ENCODE data around the gene SPATA3. TPM values are rescaled to one million over a fixed set of nuclear protein-coding genes. Genes with fewer than 3 reads are reported as not detected.

The SPATA3 gene
- total and polyA plus RNA-seq, 2 of the 8 experiments (the other 6 are each of a cell fraction or from before 2014, with no cell fraction given): not detected

DNA sequence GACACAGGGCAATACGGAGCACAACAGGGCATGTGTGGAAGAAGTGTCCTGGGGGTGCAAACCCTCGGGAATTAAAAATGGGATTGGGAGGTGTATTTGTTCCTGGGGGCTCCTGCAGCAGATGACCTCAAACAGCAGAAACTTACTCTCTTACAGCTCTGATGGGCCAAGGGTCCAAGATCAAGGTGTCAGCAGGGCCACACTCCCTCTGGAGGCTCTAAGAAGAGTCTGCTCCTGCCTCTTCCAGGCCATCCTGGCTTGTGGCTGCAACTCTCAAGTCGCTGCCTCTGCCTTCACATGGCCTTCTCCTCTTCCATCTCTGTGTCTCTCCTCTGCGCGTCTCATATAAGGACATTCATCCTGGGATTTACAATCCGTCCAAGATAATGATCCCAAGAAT lies 12.4 kb upstream of the SPATA3 start:
- Histone ChIP-seq H2BK120ac (replicated peaks; ENCODE audit: low read depth, low read length) (no peak overlapping the region), H3K14ac (ENCODE audit: insufficient read length) (no peak overlapping the region), H3K9me3 (ENCODE audit: insufficient read depth in 2 of 2, low read depth in 1 of 2, low read length in 1 of 2) (no peaks in the 10 kb centered on the region), H3K79me2 (ENCODE audit: control insufficient read depth in 1 of 2, insufficient read depth in 2 of 2, low read length in 2 of 2) (no peaks in the 10 kb centered on the region), H3K27ac (ENCODE audit: low read depth, low read length) (no peak overlapping the region), H2AFZ (ENCODE audit: low read length) (no peak overlapping the region), H3K4me2 (ENCODE audit: insufficient read depth in 1 of 2, low read depth in 2 of 2, low read length in 2 of 2) (no peak overlapping the region), H2BK5ac (ENCODE audit: low read depth, low read length) (peak overlapping the region; percentile 77; the same call in 1 of the 2 replicates), H3K4ac (replicated peaks; ENCODE audit: insufficient read length, low read depth, low read length) (no peak overlapping the region), H2BK12ac (ENCODE audit: low read depth, low read length) (peak overlapping the region; percentile 43; the same call in 1 of the 2 replicates), H3K4me1 (replicated peaks in 1 of 4; ENCODE audit: control insufficient read depth in 3 of 4, insufficient read depth in 4 of 4, low read length in 3 of 4) (peaks cover 0 to 11% (median 5%) of the 10 kb centered on the region in 4 experiments; a peak in 6 of 7 replicates), H3K36me3 (ENCODE audit: control insufficient read depth in 2 of 4, insufficient read depth in 4 of 4, low read length in 3 of 4) (no peaks in the 10 kb centered on the region), H3K56ac (replicated peaks; ENCODE audit: insufficient read length, low read depth, low read length) (no peak overlapping the region), H4K8ac (ENCODE audit: extremely low read depth, insufficient read depth, low read length) (no peak overlapping the region), H2AK5ac (ENCODE audit: low read depth, low read length) (peak overlapping the region; percentile 17; the same call in 1 of the 2 replicates), H3K27me3 (replicated peaks in 1 of 4; ENCODE audit: control insufficient read depth in 3 of 4, extremely low read depth in 1 of 4, insufficient read depth in 3 of 4, low read length in 3 of 4) (peaks cover 0 to 4% (median 2%) of the 10 kb centered on the region in 4 experiments; a peak in 3 of 7 replicates), H3K23me2 (ENCODE audit: low read depth, low read length) (no peaks in the 10 kb centered on the region; the same call in 1 of the 2 replicates), H3K18ac (ENCODE audit: extremely low read depth, low read length) (peak overlapping the region; percentile 60; the same call in 1 of the 2 replicates), H3K79me1 (ENCODE audit: low read depth, low read length) (no peaks in the 10 kb centered on the region), H4K5ac (ENCODE audit: insufficient read length, low read depth, low read length) (no peak overlapping the region), H3K9ac (replicated peaks in 1 of 4; ENCODE audit: extremely low read depth in 1 of 4, low read depth in 3 of 4, low read length in 3 of 4) (no peak overlapping the region), H3K4me3 (ENCODE audit: extremely low read depth in 1 of 4, insufficient read depth in 2 of 4, low read depth in 3 of 4, low read length in 4 of 4) (no peak overlapping the region), H4K20me1 (replicated peaks in 1 of 2; ENCODE audit: control insufficient read depth in 1 of 2, insufficient read depth in 2 of 2, low read length in 2 of 2) (no peaks in the 10 kb centered on the region), H3K23ac (ENCODE audit: insufficient read length) (no peak overlapping the region), H2BK15ac (ENCODE audit: low read length) (no peak overlapping the region), H2BK20ac (ENCODE audit: low read length) (0 out of 2 replicates have a peak overlapping the region, but pooled peaks have one; percentile 2), H4K91ac (replicated peaks; ENCODE audit: insufficient read length, low read length) (no peak overlapping the region)
- WGBS, 2 experiments (ENCODE audit: extremely low coverage in 1 of 2, insufficient coverage in 1 of 2, insufficient read length in 1 of 2, insufficient replicate concordance in 2 of 2, low coverage in 1 of 2, low lambda C conversion rate in 2 of 2, missing lambda C conversion rate in 1 of 2): 96% methylated on average over 6 of the region's 6 CpGs; no CpG with 5 or more reads in 1 of the 2 experiments
- no peak for DNase-seq (ENCODE audit: low read depth in 1 of 2, low spot score in 2 of 2)
- ChIA-PET POLR2A (ENCODE audit: partially characterized antibody) (interaction anchor here (0.8 to 2.9 kb wide), 4 partner anchors 28 to 119 kb away, joined by 3 to 13 read pairs (median 5); partner anchors contain the start of gene ITM2C), CTCF (ENCODE audit: partially characterized antibody) (interaction anchor here (0.6 to 11.0 kb wide), 8 partner anchors 20 to 159 kb away, joined by 3 to 136 read pairs (median 11); no protein-coding TSS in a partner anchor)
- FAIRE-seq: no peak
- TF ChIP-seq, protein P1, sequence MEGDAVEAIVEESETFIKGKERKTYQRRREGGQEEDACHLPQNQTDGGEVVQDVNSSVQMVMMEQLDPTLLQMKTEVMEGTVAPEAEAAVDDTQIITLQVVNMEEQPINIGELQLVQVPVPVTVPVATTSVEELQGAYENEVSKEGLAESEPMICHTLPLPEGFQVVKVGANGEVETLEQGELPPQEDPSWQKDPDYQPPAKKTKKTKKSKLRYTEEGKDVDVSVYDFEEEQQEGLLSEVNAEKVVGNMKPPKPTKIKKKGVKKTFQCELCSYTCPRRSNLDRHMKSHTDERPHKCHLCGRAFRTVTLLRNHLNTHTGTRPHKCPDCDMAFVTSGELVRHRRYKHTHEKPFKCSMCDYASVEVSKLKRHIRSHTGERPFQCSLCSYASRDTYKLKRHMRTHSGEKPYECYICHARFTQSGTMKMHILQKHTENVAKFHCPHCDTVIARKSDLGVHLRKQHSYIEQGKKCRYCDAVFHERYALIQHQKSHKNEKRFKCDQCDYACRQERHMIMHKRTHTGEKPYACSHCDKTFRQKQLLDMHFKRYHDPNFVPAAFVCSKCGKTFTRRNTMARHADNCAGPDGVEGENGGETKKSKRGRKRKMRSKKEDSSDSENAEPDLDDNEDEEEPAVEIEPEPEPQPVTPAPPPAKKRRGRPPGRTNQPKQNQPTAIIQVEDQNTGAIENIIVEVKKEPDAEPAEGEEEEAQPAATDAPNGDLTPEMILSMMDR (IDR thresholded peaks at IDR 0.05; ENCODE audit: control extremely low read depth in 1 of 3, insufficient read depth in 1 of 3, low read depth in 1 of 3, low read length in 3 of 3): peak in 1 of 3 experiments; percentile 5; a peak in 1 of 4 replicates
- TF ChIP-seq NANOG (IDR thresholded peaks at IDR 0.05; ENCODE audit: insufficient read depth, low read depth, low read length, poor library complexity, severe bottlenecking): no peak
